Progenitor cell of endocrine pancreas (in vitro differentiated cells): Measurements from ENCODE around the gene GPC4. TPM values are rescaled to one million over a fixed set of nuclear protein-coding genes. Genes with fewer than 3 reads are reported as not detected.
A peak's percentile ranks its signal among the peaks of the same experiment; 100 is the strongest.

Experiments used
- DNase-seq: peaks from one replicate; pipeline ENCODE4 v3.0.0; 2021; ENCODE audit warnings: low spot score; ENCODE audit not compliant: unreplicated experiment
- H3K27ac Mint-ChIP-seq: 2 replicates; pipeline ENCODE4 v1.8.0; 2021; ENCODE audit warnings: mild to moderate bottlenecking, moderate library complexity, mixed read lengths
- H3K27me3 Mint-ChIP-seq: 2 replicates; pipeline ENCODE4 v1.8.0; 2021; ENCODE audit warnings: mixed read lengths
- H3K36me3 Mint-ChIP-seq: 2 replicates; pipeline ENCODE4 v1.8.0; 2022; ENCODE audit warnings: mixed read lengths; ENCODE audit not compliant: insufficient read depth
- H3K4me1 Mint-ChIP-seq: 2 replicates; pipeline ENCODE4 v1.8.0; 2021; ENCODE audit warnings: low read depth, mixed read lengths
- H3K4me3 Mint-ChIP-seq: 2 replicates; pipeline ENCODE4 v1.8.0; 2021; ENCODE audit warnings: low read depth, mild to moderate bottlenecking, moderate library complexity, mixed read lengths
- H3K9me3 Mint-ChIP-seq: 2 replicates; pipeline ENCODE4 v1.8.0; 2021; ENCODE audit warnings: low read depth, mixed read lengths
- CTCF ChIP-seq: fragments of 200-600 bp; sonication (generic); IDR thresholded peaks from one replicate; pipeline ENCODE4 v1.5.0; 2021; ENCODE audit warnings: antibody characterized with exemption, mild to moderate bottlenecking; ENCODE audit not compliant: unreplicated experiment
- total RNA-seq: library from RNA; stranded (reverse); gene quantifications from 2 replicates; pipeline ENCODE4 v1.2.1, GENCODE V29; 2021

Gene GPC4
- total RNA-seq, 1 donor from 2014 or later = 10.8 TPM

- Mint-ChIP-seq H3K4me1 (peaks cover 19% of the 10 kb centered on the region), H3K36me3 (no peaks in the 10 kb centered on the region), H3K4me3 (no peak overlapping the region), H3K9me3 (no peaks in the 10 kb centered on the region), H3K27ac (no peak overlapping the region), H3K27me3 (no peaks in the 10 kb centered on the region)
- DNase-seq = no peak
- no peak for TF ChIP-seq CTCF
Measured at GRCh38 chrX:133337250-133337649, 78.0 kb downstream of the GPC4 start.

- no peaks in the 10 kb centered on the region for H3K27me3 Mint-ChIP-seq
Measured at GRCh38 chrX:133335027-133335426, 80.3 kb downstream of the GPC4 start.

GRCh38 chrX:133333154-133333750, 82.0 kb downstream of the GPC4 start:
- Mint-ChIP-seq H3K9me3 (no peaks in the 10 kb centered on the region), H3K4me3 (no peak overlapping the region), H3K27me3 (no peaks in the 10 kb centered on the region), H3K27ac (no peak overlapping the region), H3K4me1 (peaks cover 31% of the 10 kb centered on the region), H3K36me3 (no peaks in the 10 kb centered on the region)
- TF ChIP-seq CTCF = no peak
- DNase-seq = no peak

More at GRCh38 chrX:133335027-133335426, 80.3 kb downstream of the GPC4 start:
- Mint-ChIP-seq H3K27ac (no peak overlapping the region), H3K4me1 (peaks cover 25% of the 10 kb centered on the region), H3K4me3 (no peak overlapping the region), H3K36me3 (no peaks in the 10 kb centered on the region), H3K9me3 (no peaks in the 10 kb centered on the region)
- peak; percentile 67 for TF ChIP-seq CTCF
- no peak for DNase-seq

GRCh38 chrX:133332737-133333136, 82.6 kb downstream of the GPC4 start:
- Mint-ChIP-seq H3K27ac (no peak overlapping the region), H3K9me3 (no peaks in the 10 kb centered on the region), H3K4me3 (no peak overlapping the region), H3K4me1 (peaks cover 31% of the 10 kb centered on the region), H3K27me3 (no peaks in the 10 kb centered on the region), H3K36me3 (no peaks in the 10 kb centered on the region)
- no peak for DNase-seq
- no peak for TF ChIP-seq CTCF

- Mint-ChIP-seq H3K9me3 (no peaks in the 10 kb centered on the region), H3K27me3 (no peaks in the 10 kb centered on the region), H3K4me1 (peaks cover 31% of the 10 kb centered on the region), H3K27ac (no peak overlapping the region), H3K36me3 (no peaks in the 10 kb centered on the region), H3K4me3 (no peak overlapping the region)
- no peak for TF ChIP-seq CTCF
- no peak for DNase-seq
Measured at GRCh38 chrX:133330956-133331355, 84.3 kb downstream of the GPC4 start.
